Kidney tubule cell (primary cell): ENCODE measurements around the gene DSC3.

Experiments
- DNase-seq: peaks from one replicate; pipeline ENCODE4 v3.0.0-alpha.2; 2018; ENCODE audit warnings: low spot score

DSC3 gene

DNA sequence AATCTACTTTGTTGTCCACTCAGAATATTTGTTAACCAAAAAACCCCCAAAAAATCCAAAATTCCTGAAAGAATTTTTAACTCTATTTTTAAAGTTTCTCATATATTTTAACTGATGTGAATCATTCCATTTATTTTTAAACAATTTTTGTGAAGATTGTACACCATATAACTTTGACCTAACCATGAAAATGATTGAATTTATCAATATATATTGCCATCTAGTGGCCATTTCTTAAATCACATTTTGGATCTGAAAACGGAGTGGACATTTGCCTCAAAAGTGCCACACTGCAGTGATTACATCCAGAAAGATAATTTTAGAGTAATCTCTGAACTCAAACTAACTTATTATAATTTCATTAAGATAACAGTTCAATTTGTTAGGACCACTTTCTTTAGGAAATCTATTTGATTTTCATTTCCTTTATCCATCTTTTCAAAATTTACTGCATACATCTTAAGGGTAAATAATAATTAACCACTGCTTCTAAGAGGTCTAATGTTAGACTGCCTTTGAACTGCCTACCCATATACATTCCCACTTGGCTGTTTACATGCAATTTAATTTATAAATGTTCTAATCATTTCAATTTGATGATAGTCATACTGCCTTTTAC lies 71.1 kb downstream of the DSC3 start:
- peak; percentile 50 for DNase-seq

DNA sequence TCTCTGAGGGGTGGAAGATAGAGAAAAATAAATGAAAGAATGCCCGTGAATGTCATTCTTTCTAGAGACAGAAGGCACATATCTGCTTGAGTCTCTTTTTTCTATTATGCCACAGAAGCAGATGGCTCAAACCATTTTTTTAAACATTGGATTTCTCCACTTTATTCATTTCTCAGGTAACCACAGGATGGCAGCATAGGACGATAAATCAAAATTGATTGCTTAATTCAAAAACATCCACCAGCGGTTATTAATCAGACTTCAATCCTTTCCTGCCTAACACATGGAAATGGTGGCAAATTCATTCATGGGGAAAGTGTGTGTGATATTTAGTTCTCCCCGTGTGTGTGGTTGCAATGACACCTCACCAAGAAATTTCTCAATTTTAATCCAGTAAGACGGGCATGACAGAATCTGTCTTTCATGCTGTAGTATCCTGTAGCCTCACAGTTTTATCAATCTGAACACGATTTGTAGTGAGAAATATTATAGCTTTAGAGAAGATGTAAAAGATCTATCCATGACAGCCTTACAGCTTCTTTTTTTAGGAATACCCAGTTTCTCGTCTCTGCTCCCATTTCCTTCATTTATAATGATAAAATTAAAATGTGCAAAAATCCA lies 72.2 kb downstream of the DSC3 start:
- peak; percentile 62 for DNase-seq

DNA sequence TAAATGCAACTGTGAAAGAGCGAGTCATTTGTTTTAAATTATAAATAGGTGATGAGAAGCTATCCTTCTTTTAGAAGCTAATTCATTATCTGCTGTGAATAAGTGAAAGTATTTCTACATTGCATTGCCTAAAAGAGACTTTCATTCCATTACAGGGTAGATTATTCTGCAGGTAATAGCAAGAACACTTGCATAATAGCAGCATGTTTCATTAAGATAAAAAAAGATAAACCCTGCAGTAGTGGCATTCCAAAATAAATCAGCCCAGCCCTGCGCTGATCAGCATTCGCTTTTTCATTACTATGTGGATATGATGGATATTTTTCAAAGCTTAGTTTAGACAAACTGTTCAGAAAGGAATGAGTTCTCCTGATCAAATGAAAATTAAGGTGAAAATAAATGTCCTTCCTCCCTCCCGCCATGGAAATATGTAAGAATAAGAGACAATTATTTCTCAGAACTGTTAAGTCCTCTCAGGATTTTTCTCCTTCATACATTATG lies 72.8 kb downstream of the DSC3 start:
- DNase-seq = no peak

DNA sequence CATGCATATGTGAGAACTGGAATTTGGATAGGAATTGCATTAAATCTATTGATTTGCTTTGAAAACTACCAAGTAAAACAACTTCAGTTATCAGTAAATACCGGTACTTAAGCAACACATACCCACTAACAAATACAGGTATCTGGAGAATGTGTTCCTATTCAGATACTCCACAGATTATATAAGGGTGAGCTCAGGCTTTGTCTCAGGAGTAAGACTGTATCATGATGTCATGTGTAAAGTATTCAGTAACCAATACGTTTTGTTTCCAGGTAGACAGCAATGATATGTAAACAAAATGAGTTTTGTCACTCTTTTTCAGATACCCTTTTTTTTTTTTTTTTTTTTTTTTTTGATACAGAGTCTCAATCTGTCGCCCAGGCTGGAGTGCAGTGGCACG lies 74.8 kb downstream of the DSC3 start:
- DNase-seq = peak; percentile 57

DNA sequence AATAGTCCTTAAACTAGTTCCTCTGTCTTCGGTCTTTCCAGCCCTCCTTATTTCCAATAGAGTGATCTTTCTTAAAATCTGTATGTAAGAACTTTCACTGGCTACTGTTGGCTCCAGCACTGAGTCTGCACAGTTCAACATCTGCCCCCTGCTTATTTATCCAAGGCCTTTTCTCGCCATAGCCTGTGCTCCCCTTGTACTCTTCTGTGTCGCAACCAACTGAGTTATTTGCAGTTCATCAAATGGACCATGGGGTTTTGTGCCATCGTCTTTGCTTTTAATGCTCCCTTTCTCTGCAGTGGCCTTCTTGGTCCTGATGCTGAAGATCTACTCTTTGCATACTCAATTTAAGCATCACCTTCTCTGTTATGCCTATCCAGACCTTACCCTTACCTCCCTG lies 77.3 kb downstream of the DSC3 start:
- DNase-seq = no peak

DNA sequence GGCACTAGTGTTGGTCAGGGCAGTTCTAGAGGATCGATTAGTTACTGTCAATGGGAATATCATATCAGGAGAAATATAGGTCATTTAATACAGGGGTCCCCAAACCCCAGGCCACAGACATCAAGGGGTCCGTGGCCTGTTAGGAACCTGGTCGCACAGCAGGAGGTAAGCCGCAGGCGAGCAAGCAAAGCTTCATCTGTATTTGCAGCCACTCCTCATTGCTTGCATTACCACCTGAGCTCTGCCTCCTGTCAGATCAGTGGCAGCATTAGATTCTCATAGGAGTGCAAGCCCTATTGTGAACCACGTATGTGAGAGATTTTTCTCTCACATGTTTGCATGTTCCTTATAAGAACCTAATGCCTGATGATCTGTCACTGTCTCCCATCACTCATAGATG lies 81.9 kb downstream of the DSC3 start:
- no peak for DNase-seq

DNA sequence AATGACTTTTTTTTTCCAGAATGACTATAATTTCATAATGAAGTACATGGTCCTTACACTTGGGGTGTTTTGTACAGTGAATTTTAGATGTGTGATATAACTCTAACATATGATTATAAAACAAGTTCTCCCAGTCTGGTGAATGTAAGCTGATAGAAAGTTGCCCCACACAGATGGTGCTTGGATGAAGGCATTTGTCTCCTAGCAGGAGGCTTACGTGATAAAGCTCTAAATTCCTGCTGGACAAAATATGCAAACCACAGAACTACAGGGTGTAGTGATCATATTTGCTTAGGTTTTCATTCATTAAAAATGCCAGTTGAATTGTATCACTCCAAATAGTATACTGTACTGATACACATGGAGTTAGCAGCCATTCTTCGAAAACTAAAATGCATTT lies 85.5 kb downstream of the DSC3 start:
- DNase-seq = peak; percentile 17

DNA sequence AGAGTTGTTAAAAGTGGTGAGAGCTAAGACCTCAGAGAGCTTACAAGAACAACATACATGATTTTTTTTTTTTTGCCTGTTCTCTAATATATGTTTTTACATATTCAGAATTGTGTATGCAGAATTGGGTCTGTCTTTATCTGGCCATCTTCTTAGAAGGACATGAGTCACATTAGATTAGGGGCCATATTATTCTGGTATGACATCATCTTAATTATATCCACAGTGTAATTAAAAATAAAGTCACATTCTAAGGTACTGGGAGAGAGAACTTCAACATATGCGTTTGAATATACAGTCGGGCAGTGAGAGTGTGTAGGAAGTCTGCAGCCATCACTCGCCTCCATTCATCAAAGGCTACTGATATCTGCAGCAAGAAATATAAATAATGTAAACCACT lies 88.3 kb downstream of the DSC3 start:
- no peak for DNase-seq

DNA sequence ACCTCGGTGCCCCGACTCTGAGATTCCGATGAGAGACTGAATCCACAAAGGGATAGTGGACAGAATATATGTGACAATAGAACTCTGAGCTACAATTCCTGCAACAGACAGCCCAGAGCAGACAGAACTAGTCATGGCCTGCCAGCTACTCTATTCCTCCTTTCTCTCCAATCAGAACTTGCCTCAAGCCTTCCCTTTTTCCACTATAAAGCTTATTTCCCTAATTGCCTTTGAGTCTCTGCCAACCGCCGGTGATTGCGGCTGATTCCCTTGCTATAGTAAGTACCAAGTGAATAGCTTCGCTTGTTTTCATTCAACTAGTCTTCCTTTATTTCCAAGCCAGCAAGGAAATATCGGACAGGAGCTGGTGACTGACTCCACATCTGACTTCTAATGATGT lies 96.8 kb downstream of the DSC3 start:
- no peak for DNase-seq

DNA sequence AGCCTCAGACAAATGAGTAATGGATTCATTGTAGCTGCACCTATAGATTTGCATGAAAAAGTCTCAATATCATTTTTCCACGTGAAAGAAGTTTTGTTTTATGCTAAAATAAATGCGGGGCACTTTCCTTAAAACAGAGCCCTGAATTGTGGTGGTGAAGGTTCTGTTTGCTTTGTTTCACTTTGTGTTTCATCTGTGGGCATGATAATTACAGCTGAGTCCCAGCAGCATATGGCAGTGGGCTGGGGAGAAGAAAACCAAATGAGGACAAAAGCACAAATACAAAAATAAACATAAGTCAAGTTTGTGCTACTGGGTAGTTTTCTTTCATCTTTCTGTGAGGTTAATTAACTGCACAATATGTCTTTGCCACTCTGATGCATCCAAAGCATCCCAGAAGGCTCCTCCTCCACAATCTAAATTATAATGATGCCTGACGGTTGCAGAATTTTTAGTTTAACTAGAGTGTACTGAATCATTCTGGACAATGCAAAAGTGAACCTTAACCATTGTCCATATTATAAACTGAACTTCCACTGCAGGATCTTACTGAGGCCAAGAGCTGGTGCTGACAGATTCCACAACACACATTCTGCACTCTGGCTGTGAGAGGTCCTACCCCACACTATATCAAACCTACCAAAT lies 97.6 kb downstream of the DSC3 start:
- no peak for DNase-seq

DNA sequence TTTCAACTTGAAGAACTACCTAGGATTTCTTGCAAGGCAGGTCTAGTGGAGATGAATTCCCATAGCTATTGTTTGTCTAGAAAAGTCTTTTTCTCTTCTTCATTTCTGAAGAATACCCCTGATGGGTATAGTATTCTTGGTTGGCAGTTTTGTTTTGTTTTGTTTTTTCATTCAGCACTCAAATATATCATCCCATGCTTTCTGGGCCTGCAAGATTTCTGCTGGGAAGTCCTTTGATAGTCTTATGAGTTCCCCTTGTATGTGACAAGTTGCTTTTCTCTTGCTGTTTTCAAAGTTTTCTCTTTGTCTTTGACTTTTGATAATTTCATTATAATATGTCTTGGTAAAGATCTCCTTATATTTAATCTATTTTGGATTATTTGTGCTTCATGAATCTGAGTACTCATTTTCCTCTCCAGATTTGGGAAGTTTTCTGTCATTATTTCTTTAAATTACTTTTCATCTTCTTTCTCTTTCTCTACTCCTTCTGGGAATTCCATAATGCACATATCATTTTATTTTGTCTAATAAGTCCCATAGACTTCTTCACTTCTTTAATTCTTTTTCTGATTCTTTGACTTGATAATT lies 101.5 kb downstream of the DSC3 start:
- DNase-seq = no peak
